Right ventricle myocardium inferior (tissue), 1 donor: ENCODE results near the gene SNAPC4. TPM values are rescaled to one million over a fixed set of nuclear protein-coding genes. Genes with fewer than 3 reads are reported as not detected.
A peak's percentile ranks its signal among the peaks of the same experiment; 100 is the strongest.
"Not testable (repeated sequence)": the region's sequence is repeated elsewhere in the genome, so short reads cannot be mapped to it uniquely, and the experiment has no call there.

Experiments used
- ATAC-seq: fragments of 200-7000 bp; cut with Tn5 transposase; one replicate; pipeline ENCODE4 v1.9.1; 2020; ENCODE audit warnings: mild to moderate bottlenecking, moderate library complexity
- DNase-seq: peaks from one replicate; pipeline ENCODE4 v3.0.0; 2021; ENCODE audit errors: missing footprints
- intact Hi-C: fragments of 100-400 bp; cut with DNase I; formaldehyde crosslinking; loops from one replicate; pipeline ENCODE4 v1.11.0; 2022
- total RNA-seq: library from RNA; stranded (reverse); fragmentation: NEBNext Ultra II Directional; extraction: Animal tissue kit (Norgen Biotek cat#: 25700); gene quantifications from one replicate; pipeline ENCODE4 v1.2.1, GENCODE V29; 2021
- donor health status: DM: no; HTN: yes; CAD: no; lungs with severe emphysema.

The SNAPC4 gene
- total RNA-seq, 1 donor from 2014 or later: 4.0 TPM

DNA sequence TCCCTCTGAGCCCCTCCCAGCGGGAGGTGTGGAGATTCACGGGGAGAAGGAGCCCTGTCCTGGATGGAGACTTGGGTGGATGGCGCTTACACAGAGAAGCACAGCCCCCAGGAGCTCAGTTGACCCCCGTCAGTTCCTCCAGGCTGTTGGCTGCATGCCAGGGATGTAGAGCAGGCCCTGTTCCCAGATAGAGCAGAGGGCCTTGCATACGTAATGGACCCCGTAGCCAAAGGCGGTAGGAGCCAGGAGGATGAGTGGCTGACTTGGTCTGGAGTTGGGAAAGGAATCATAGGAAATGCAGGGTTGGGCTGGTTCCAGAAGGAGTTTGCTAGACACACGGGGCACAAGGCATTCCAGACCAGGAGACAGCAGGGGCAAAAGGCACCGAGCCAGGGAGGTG lies 13.0 kb upstream of the SNAPC4 start:
- ATAC-seq (no peak), DNase-seq (no peak)
- intact Hi-C loops: no loop called here

DNA sequence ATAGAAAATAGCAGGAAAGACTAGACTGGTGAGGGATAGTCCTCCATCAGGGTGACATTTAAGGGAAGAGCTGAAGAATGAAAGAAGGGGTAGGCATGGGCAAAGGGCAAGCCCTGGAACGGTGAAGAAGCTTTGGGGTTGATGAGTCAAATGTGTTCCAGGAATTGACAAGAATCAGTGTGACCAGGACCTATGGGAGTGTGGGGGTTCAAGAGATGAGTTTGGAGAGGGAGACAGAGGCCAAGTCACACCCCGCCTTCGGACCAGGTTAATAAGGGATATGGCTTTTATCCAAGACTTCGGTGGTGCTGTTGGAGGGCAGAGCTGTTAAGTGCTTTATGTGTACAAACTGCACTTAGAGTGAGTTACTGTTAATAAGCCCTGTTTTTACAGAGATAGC lies 11.4 kb upstream of the SNAPC4 start:
- DNase-seq (no peak), ATAC-seq (no peak)
- intact Hi-C loops: loop anchor here (2.0 kb wide), 1 partner anchor 27 kb away; the partner anchor contains the start of gene INPP5E

DNA sequence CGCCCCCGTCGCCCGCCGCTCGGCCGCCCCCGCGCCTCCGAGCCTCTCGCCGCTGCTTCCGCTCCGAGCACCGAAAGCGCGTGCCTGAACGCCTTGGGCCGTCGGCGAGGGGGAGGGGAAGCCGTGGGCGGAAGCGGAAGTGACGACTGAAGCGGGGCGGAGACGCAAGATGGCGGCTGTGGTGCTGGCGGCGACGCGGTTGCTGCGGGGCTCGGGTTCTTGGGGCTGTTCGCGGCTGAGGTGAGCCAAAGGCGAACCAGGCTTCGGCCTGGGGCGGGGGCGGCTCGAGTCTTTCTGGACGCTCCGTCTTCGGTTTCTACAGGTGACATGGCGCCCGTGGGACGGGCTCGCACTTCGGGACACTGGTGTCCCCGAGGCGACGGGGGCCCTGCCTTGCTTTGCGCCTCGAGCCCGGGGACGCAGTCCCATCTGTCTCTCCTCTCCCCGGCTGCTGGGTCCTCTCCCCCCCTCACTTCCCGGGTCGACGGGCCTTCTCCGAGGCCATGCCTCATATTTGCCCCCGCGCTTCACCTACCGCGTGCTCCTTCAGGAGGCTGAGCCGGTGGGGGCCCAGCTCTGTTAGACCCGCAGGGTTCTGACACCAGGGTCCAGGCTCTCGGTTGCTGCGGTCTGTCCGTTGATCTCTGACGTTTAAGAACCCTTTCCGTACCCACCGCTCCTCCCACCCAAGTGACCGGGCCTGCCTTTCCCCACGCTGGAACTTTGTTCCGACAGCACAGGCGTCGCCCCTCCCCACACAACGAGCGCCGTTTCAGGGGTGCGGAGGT lies 10.7 kb upstream of the SNAPC4 start, which contains the start of the genes ENTR1 and PMPCA:
ENTR1 (minus strand) TSS at position 115 of the 788 bp plus-strand sequence. CDS start 217 bp downstream, outside the sequence.
PMPCA (plus strand) TSS at position 159 of the 788 bp plus-strand sequence; CDS start at position 170, 11 bp downstream.
- DNase-seq: peak; percentile 95
- peak; percentile 88 for ATAC-seq
- intact Hi-C loops: loop anchor here (2.0 kb wide), 1 partner anchor 28 kb away; the partner anchor contains the start of gene INPP5E

DNA sequence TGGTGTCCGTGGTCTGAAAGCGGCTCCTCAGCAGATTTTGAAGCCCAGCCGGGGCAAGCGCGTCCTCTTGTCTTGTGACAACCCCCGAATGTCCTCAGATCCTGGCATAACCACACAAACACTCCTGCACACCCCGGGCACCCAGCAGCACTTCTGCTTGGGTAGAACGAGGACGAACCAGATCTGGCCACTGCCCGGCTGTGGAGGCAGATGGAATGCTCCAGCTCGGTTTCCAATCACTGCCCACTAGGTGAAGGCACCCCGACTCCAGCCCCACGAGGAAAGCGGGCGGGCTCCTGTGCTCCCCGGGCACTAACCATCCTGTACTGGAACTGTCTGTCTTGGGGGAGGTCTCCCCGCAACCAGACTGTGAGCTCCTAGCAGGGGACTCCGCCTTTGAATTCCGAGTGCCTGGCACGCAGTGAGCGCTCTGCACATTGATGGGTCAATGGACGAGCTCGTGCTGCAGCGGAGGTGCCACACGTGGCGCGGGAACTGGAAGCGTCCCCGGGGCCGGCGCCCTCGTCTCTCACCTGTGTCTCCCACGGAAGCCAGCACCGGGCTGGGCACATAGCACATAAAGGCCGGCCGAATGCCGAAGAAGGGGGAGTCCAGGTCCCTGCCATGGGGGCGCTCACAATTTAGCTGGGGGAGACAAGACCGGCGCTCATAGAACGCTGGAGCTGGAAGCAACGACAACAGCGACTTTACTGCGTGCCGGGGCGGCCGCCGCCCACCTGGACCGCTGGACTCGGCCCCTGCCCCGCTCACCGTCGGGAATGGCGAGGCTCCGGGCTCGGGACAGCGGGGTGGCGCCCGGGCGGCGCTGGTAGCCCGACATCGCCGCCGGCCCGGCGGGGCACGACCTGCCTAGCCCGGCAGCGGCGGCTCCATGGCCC lies 9.8 kb upstream of the SNAPC4 start:
- ATAC-seq (no peak), DNase-seq (no peak)
- intact Hi-C loops: loop anchor here (2.0 kb wide), 1 partner anchor 29 kb away; the partner anchor contains the start of gene INPP5E

DNA sequence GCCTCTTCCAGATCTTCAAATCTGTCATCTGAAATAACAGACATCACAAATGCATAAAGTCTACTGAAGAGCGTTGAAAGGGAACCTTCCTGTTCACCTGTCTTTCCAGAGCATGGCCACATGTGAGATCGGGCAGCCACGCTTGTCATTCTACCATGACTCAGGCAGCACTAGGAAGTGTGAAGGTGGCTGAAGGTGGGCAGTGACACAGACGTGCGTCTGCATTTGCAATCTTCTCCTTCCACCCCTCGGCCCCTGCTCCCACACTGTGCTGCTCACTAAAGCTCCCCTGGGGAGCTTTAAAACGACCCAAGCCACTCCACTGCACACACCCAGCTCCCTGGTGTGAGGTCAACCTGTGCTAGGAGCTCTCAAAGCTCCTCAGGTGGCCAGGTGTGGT lies 7.9 kb upstream of the SNAPC4 start:
- DNase-seq (no peak), ATAC-seq (no peak)
- intact Hi-C loops: no loop called here

DNA sequence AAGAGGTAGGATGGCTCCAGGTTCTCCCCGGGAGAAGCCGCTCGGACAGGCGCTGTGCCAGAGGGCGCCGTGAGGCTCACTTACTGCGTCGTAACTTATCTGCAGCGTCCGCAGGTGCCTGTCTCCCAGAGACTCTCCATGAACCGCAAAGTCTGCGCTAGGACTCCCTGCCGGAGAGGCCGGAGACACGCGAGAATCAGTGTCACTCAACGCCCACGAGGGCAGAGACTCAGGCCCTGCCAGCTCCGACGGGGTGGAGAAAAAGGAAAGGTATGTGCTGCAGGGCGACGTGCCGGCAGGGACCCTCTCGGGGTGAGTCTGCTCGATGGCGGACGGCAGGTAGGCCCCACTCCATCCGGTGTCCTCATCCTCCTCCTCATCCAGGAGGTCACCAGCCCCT lies 7.1 kb upstream of the SNAPC4 start:
- ATAC-seq, DNase-seq, intact Hi-C loops: not testable (repeated sequence)

DNA sequence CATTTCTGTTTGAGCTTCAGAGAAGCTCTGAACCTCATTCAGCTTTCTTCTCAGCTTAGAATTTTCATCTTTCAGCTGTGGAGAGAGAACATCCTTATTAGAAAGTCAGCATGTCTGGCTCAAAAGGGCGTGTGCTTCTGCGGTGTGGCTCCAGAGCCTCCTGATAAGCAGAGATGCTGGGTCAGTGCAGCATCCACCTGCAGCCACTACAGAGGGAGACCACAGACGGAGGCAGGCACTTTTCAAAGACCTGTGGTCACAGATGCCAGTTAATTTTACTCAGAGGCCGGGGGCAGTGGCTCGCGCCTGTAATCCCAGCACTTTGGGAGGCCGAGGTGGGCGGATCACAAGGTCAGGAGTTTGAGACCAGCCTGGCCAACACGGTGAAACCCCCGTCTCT lies 5.9 kb upstream of the SNAPC4 start:
- DNase-seq, intact Hi-C loops, ATAC-seq: not testable (repeated sequence)

DNA sequence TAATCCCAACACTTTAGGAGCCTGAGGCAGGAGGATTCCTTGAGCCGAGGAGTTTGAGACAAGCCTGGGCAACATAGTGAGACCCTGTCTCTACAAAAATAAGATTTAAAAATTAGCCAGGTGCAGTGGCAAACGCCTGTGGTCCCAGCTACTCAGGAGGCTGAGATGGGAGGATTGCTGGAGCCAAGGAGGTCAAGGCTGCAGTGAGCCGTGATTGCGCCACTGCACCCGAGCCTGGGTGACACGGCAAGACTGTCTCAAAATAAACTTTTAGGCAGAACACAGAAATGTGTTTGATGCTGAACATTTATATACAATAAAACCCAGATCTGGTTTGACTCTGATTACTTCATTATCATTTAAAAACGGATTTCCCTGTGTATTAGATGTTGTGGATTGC lies 5.5 kb upstream of the SNAPC4 start:
- no peak for ATAC-seq
- DNase-seq: no peak
- intact Hi-C loops: no loop called here

DNA sequence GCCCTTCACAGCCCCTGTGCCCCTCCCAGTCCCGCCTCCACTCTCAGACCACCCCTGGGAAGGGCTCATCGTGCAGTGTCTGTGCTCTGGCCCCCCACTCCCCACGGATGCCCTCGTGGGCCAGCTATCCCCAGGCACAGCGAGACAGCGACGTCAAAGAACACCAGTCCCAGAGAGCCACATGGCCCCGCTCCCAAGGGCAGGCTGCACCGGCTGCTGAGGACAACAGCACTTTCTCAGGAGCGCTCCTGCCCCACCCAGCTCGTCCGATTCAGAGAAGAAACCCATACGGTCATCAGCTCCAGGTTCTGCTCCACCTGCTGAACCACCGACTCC lies 4.8 kb upstream of the SNAPC4 start:
- ATAC-seq (no peak), DNase-seq (no peak)
- intact Hi-C loops: loop anchor here (5.0 kb wide), 1 partner anchor 162 kb away; no protein-coding TSS in a partner anchor

DNA sequence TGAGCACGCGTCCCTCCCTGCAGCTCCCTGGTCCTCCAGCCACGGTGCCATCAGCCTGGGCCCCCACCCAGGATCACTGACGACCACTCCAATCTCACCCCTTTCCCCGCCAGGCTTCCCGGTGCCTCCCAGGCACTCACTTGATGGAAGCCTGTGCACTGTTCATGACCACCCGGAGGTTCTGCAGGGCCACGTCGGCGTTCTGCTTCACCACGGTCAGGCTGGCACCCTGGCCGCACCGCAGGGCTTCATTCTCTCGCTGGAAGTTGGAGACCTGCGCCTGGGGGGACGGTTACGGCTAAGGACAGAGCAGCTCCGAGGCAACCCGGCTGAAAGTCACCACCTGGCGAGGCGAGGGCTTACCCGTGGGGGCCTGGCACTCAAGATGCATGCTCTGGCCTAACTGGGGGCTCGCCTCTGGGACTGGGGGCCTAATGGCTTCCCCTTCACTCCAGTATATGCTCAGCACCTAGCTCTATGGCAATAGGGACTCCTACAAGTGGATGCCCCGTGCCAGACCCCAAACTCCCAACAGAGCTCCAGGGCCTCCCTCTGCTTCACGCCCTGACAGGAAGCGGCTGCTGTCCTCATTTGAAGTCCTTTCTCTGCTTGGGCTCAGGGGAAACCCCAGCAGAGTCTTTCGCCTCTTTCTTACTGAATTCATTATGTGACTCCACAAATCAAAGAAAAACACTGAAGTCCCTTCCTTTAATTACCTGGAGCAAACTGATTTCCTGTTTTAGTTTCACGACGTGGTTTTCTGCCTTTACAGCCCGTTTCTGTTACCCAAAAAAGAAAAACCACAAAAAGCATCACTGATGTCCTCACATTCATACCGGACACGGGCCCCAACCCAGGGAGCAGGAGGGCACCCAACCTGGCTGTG lies 4.2 kb upstream of the SNAPC4 start:
- ATAC-seq: no peak
- no peak for DNase-seq
- intact Hi-C loops: loop anchor here (5.0 kb wide), 1 partner anchor 162 kb away; no protein-coding TSS in a partner anchor

DNA sequence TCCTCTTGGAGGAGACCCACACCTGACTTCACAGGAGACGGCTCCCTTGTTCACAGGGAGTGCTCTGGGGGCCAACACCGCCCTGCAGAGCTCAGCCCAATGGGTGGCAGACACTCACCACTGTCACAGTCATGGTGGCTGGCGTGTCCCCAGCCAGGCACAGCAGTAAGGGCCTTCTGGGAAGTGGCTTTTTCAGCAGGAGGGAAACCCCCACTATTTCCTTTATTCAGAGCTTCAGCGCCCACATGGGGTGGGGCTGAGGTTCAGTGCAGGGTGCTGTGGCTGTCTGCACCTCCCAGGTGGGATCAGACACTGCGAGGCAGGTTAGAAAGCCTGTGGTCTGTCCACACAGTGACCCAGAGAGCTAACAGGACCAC lies 3.6 kb upstream of the SNAPC4 start:
- no peak for ATAC-seq
- intact Hi-C loops: loop anchor here (5.0 kb wide), 1 partner anchor 161 kb away; no protein-coding TSS in a partner anchor
- no peak for DNase-seq

DNA sequence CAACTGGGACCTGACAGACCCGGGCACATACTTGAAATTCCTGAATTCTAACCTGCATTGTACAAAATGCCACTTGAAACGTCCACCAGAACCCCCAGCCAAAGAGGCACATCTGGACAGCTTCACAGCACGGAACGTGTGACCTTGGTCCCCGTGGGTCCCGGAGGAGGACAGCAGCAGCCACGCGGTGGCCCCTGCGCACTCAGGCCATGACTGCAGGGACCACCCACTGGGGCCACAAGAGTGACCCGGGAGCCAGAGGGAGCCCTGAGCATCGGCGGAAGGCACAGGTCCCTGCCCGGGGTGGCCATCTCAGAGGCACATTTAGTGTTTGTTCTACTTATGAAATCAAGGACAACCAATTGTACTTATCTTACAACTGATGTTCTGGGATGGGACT lies 2.1 kb upstream of the SNAPC4 start:
- intact Hi-C loops: loop anchor here (5.0 kb wide), 1 partner anchor 160 kb away; no protein-coding TSS in a partner anchor
- no peak for ATAC-seq
- no peak for DNase-seq

DNA sequence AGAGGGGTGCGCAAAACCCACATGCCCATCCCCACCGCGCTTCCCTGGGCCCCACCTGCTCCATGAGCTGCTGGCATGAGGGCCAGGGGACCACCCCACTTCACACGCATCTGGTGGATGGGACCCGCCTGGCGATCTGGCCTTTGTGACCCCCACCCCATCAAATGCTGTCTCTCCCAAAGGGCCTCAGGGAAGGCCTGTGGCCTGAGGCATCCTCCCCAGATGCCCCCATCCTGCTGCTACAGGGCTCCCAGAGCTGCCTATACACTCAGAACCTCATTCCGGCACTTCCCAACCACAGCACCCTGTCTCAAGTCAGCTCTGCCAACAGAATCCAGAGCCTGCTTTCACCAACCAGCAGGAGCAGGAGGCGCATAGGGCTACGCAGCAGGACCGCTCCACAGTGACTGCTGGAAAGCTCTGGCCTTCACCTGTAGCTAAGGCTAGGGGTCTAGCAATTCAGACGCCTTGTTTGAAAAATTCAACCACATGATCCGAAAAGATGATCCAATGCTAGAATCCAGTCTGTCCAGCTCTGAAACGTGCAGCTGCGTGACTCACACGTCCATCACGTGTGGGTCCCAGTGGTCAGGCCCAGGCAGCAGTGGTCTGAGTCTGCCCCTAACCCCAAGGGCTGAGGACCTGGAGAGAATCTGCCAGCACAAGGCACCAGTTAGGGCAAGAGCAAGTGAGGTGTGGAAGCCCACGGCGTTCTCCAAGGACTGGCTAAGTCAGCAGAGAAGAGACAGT lies 1.4 kb upstream of the SNAPC4 start:
- DNase-seq (no peak), ATAC-seq (no peak)
- intact Hi-C loops: loop anchor here (5.0 kb wide), 1 partner anchor 159 kb away; no protein-coding TSS in a partner anchor

DNA sequence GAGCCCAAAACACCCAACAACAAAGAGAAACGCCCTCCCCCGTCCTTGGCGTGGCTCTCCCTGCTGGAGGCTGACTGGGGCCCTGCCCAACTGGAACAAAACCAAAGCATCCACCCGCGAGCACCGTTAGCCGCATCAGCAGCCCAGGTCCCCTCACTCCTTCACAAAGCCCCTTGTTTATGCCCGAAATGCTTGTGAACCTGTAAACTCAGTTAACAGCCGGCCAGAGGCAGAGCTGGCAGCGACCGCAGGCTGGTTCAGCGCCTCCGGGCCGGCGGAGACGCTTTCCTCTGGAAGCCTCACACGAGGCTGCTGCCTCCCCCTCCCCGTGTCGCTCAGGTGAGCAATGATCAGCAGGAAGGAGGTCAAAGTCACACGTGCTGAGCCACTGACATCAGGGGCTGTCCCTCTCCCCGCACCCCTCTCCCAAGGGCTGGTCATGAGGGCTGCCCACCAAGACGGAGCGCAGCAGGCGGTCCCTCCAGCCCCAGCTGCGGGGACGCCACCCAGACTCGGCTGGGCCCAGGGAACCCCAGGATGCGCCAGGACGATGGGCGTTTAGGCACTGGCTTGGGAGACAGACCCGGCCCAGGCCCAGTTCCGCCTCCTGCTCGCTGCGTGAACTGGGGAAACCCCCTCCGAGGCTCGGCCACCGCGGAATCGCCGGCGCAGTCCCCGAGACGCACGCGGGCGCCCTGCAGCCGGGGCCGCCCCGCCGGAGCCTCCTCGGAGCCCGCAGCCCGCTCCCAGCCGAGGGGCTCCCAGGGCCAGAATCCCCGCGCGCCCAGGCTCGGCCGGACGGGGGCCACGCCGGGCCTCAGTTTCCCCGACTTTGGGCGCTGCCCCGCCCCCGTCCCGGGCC lies 563 bp downstream of the SNAPC4 start:
- no peak for DNase-seq
- intact Hi-C loops: loop anchor here (1.0 to 5.0 kb wide), 3 partner anchors 60 to 157 kb away; no protein-coding TSS in a partner anchor
- ATAC-seq: no peak

DNA sequence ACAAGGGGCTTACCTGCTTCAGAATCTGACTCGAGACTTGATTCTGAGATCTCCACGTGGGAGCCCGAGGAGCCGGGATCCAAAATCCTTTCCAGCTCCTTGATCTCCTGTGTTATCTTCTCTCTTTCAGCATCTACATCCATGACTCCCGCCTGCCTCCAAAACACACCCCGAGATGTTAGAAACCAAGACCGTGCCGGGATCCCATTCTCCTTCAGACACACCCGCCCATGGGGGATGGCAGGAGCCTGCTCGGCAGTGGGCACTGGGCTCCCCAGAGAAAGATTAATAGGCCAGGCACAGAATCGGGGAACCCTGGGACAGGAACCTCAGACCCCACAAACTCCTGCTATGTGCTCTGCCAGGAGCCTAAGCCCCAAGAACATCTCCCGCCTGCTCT lies 1.7 kb downstream of the SNAPC4 start:
- DNase-seq (no peak), ATAC-seq (no peak)
- intact Hi-C loops: no loop called here

DNA sequence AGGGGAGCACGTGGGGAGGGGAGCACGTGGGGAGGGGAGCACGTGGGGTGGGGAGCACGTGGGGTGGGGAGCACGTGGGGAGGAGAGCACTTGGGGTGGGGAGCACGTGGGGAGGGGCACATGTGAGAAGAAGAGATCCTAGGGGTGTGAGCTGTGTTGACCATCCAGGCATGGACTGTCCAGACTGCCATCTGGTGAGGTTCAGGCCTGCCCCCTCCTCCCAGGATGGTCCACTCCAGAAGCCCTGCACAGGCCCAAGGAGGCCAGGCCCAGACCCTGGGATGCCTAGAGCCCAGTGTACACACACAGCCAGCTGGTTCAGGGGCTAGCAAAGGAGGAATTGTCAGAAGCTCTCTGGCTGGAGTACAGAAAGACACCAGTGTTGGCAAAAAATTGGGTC lies 2.3 kb downstream of the SNAPC4 start:
- intact Hi-C loops: no loop called here
- DNase-seq (no peak), ATAC-seq (no peak)

DNA sequence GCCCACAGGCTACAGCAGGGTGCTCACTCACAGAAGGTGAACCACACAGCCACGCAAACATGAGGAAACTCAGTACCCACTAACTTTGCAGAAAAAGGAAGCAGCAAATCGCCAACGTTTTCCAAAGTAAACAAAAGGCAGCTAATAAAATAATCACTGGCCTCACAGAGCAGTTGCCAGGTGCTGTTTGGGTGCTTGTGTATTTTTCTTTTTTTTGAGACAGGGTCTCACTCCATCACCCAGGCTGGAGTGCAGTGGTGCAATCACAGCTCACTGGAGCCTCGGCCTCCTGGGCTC lies 3.8 kb downstream of the SNAPC4 start:
- ATAC-seq: no peak
- DNase-seq: no peak
- intact Hi-C loops: no loop called here
